Astrocyte of the spinal cord (primary cell): ENCODE measurements around the gene ZNRF4.

Experiments used
- DNase-seq: peaks from one replicate; pipeline ENCODE4 v3.0.0; 2011; ENCODE audit warnings: low read depth, low spot score
- H3K4me3 ChIP-seq: 2 replicates; pipeline ENCODE4 v1.5.1; 2011; ENCODE audit warnings: low read depth, mild to moderate bottlenecking, low read length, moderate library complexity
- in situ Hi-C: cut with HindIII; loops from 2 replicates; pipeline ENCODE4 v1.10.0; 2017; ENCODE audit warnings: low sequenced_read_pairs
- TF ChIP-seq, protein P1 (sequence below): IDR thresholded peaks from 2 replicates; pipeline ENCODE4 v1.5.1; 2012; ENCODE audit warnings: low read depth, mild to moderate bottlenecking, low read length, inconsistent platforms

Gene ZNRF4

GRCh38 chr19:5495792-5496191 is 40.6 kb downstream of the ZNRF4 start:
- TF ChIP-seq, protein P1, sequence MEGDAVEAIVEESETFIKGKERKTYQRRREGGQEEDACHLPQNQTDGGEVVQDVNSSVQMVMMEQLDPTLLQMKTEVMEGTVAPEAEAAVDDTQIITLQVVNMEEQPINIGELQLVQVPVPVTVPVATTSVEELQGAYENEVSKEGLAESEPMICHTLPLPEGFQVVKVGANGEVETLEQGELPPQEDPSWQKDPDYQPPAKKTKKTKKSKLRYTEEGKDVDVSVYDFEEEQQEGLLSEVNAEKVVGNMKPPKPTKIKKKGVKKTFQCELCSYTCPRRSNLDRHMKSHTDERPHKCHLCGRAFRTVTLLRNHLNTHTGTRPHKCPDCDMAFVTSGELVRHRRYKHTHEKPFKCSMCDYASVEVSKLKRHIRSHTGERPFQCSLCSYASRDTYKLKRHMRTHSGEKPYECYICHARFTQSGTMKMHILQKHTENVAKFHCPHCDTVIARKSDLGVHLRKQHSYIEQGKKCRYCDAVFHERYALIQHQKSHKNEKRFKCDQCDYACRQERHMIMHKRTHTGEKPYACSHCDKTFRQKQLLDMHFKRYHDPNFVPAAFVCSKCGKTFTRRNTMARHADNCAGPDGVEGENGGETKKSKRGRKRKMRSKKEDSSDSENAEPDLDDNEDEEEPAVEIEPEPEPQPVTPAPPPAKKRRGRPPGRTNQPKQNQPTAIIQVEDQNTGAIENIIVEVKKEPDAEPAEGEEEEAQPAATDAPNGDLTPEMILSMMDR: no peak
- in situ Hi-C loops: no loop called here
- no peak for DNase-seq
- no peak overlapping the region for H3K4me3 ChIP-seq

DNA sequence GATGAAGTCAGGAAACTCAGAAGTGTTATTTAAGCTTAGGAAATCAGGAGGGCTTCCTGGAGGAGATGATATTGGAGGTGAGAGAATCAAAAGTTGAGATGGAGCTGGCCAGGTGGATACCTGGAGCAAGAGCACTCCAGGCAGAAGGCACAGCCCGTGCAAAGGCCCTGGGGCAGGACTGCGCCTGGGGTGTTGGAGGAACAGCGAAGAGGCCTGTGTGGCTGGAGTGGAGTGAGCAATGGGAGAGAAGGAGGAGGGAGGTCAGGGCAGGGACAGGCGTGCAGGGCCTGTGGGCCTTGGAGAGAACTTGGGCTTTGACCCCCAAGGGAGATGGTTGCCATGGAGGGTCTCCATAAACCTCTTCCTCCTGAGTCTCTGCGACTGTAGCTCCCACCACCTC is 42.1 kb downstream of the ZNRF4 start:
- no peak overlapping the region for H3K4me3 ChIP-seq
- in situ Hi-C loops: no loop called here
- TF ChIP-seq, protein P1: no peak
- DNase-seq: no peak

- no peak overlapping the region for H3K4me3 ChIP-seq
- TF ChIP-seq, protein P1: no peak
- DNase-seq: no peak
- in situ Hi-C loops: no loop called here
Observed at GRCh38 chr19:5498830-5499550, 43.8 kb downstream of the ZNRF4 start.

- DNase-seq: no peak
- no peak overlapping the region for H3K4me3 ChIP-seq
- in situ Hi-C loops: no loop called here
- TF ChIP-seq, protein P1: no peak
Observed at GRCh38 chr19:5501907-5502306, 46.7 kb downstream of the ZNRF4 start.

DNA sequence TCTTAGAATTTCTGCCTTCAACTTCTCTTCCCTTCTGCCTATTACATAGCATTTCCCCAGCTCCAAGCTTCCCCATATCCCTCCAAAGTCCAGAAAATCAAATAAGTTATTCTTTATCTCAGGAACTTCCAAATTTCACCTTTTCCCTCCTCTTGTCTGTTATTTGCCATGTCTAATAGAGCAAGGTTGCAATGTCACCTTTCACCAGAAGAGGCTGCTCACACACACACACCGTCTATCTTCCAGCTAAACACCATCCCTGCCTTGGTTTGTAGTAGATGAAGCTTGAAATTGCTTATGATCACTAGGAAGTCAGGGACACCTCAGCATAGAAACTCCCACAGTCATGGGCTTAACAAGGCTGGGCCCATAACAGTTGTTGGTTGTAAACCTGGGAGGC is 48.4 kb downstream of the ZNRF4 start:
- TF ChIP-seq, protein P1: no peak
- DNase-seq: no peak
- no peak overlapping the region for H3K4me3 ChIP-seq
- in situ Hi-C loops: no loop called here

GRCh38 chr19:5504114-5504513 is 48.9 kb downstream of the ZNRF4 start:
- TF ChIP-seq, protein P1: peak; percentile 18

More at GRCh38 chr19:5504114-5504513, 48.9 kb downstream of the ZNRF4 start:
- in situ Hi-C loops: no loop called here
- no peak overlapping the region for H3K4me3 ChIP-seq
- DNase-seq: no peak
